Measurements from ENCODE around the gene SLFN11. TPM values are rescaled to one million over a fixed set of nuclear protein-coding genes. Genes with fewer than 3 reads are reported as not detected.

Gene SLFN11
- total RNA-seq, 1 donor from 2014 or later = 55.7 TPM

Other genes with a start within 250 kb of the SLFN11 start
- gene NLE1, start 231.3 kb downstream of the SLFN11 start, total RNA-seq = 15.0 and 17.4 TPM in 2 replicates
- gene UNC45B, start 225.8 kb downstream of the SLFN11 start, total RNA-seq = under 0.01 TPM in 1 of 2 replicates, not detected in the other
- gene SLC35G3, start 179.2 kb downstream of the SLFN11 start, total RNA-seq = not detected in 2 replicates
- 21.2 and 35.9 TPM in 2 replicates for gene SLFN5, start 130.5 kb downstream of the SLFN11 start, total RNA-seq
- gene SLFN12, start 58.9 kb upstream of the SLFN11 start, total RNA-seq = 36.1 and 42.9 TPM in 2 replicates
- 2.7 and 3.2 TPM in 2 replicates for gene SLFN13, start 75.1 kb upstream of the SLFN11 start, total RNA-seq
- under 0.01 TPM in 2 replicates for gene SLFN12L, start 164.1 kb upstream of the SLFN11 start, total RNA-seq
- gene SLFN14, start 187.2 kb upstream of the SLFN11 start, total RNA-seq = under 0.01 TPM in 1 of 2 replicates, not detected in the other
- gene PEX12, start 204.9 kb upstream of the SLFN11 start, total RNA-seq = 2.6 and 2.8 TPM in 2 replicates
- gene AP2B1, start 213.7 kb upstream of the SLFN11 start, total RNA-seq = 79.5 and 115 TPM in 2 replicates

All from dermis microvascular lymphatic vessel endothelial cell (primary cell).